ENCODE data around the gene HOXA3. TPM values are rescaled to one million over a fixed set of nuclear protein-coding genes. Genes with fewer than 3 reads are reported as not detected.

Gene HOXA3
- total RNA-seq, 1 experiment from 2014 or later: 9.2 TPM

DNA sequence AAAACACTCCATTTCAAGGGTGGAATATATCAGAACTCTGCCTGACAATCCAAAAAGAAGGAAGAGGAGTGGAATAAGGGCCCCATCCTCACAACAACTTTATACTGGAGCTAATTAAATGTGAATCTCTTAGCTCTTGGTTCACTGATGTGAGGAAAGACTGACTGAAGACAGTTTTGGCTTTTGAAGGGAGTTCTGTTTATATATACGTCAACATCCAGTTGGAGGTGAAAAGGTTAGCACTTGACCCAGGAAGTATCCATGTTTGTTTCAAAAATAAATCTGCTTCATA is 59.6 kb downstream of the HOXA3 start:
- Histone ChIP-seq H3K4me3 (replicated peaks in 1 of 2; ENCODE audit: low read depth in 1 of 2, low read length in 2 of 2) (no peak overlapping the region), H3K79me2 (ENCODE audit: insufficient read depth, low read length) (peaks cover 14% of the 10 kb centered on the region), H3K4me1 (ENCODE audit: control insufficient read depth in 1 of 2, insufficient read depth in 2 of 2, low read length in 2 of 2) (peaks cover 9 to 17% of the 10 kb centered on the region in 2 experiments; a peak in 3 of 4 replicates), H3K27me3 (ENCODE audit: insufficient read depth, low read length) (no peaks in the 10 kb centered on the region), H3K27ac (ENCODE audit: low read depth, low read length) (no peak overlapping the region), H3K9me2 (ENCODE audit: insufficient read depth) (no peaks in the 10 kb centered on the region), H3K9ac (ENCODE audit: low read length) (no peak overlapping the region), H2AFZ (ENCODE audit: low read depth, low read length, poor library complexity, severe bottlenecking) (no peak overlapping the region), H4K20me1 (ENCODE audit: insufficient read depth) (no peaks in the 10 kb centered on the region), H3K9me3 (ENCODE audit: control insufficient read depth in 1 of 2, insufficient read depth in 1 of 2, low read depth in 1 of 2, low read length in 2 of 2) (no peaks in the 10 kb centered on the region), H3K4me2 (ENCODE audit: low read length) (no peak overlapping the region), H3K36me3 (ENCODE audit: control insufficient read depth in 1 of 2, insufficient read depth in 2 of 2, low read length in 2 of 2) (no peaks in the 10 kb centered on the region)
- TF ChIP-seq YY1 (IDR thresholded peaks at IDR 0.05; ENCODE audit: extremely low read depth, insufficient replicate concordance, low read depth, low read length): no peak
- TF ChIP-seq, protein P1, sequence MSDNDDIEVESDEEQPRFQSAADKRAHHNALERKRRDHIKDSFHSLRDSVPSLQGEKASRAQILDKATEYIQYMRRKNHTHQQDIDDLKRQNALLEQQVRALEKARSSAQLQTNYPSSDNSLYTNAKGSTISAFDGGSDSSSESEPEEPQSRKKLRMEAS (IDR thresholded peaks at IDR 0.05): no peak
- no peak for TF ChIP-seq CBX3 (IDR thresholded peaks at IDR 0.05; ENCODE audit: low read depth)
- no peak for TF ChIP-seq POLR2A (IDR thresholded peaks at IDR 0.05; ENCODE audit: borderline replicate concordance, extremely low read depth, insufficient read depth, insufficient read length)
- TF ChIP-seq ZNF274 (IDR thresholded peaks at IDR 0.05; ENCODE audit: low read depth, low read length): no peak
- no peak for TF ChIP-seq TCF7L2 (IDR thresholded peaks at IDR 0.05; ENCODE audit: borderline replicate concordance, extremely low read depth, insufficient read depth, insufficient read length)
- TF ChIP-seq ELF1 (IDR thresholded peaks at IDR 0.05; ENCODE audit: borderline replicate concordance, low read depth): no peak
- no peak for TF ChIP-seq EZH2 (IDR thresholded peaks at IDR 0.05)
- TF ChIP-seq SIN3A (IDR thresholded peaks at IDR 0.05; ENCODE audit: low read depth): no peak
- no peak for TF ChIP-seq POLR2AphosphoS5 (IDR thresholded peaks at IDR 0.05; ENCODE audit: low read depth, low read length)
- no peak for TF ChIP-seq CEBPB (IDR thresholded peaks at IDR 0.05; ENCODE audit: low read depth)
- no peak for TF ChIP-seq SP1 (IDR thresholded peaks at IDR 0.05; ENCODE audit: low read depth)
- TF ChIP-seq, protein P2, sequence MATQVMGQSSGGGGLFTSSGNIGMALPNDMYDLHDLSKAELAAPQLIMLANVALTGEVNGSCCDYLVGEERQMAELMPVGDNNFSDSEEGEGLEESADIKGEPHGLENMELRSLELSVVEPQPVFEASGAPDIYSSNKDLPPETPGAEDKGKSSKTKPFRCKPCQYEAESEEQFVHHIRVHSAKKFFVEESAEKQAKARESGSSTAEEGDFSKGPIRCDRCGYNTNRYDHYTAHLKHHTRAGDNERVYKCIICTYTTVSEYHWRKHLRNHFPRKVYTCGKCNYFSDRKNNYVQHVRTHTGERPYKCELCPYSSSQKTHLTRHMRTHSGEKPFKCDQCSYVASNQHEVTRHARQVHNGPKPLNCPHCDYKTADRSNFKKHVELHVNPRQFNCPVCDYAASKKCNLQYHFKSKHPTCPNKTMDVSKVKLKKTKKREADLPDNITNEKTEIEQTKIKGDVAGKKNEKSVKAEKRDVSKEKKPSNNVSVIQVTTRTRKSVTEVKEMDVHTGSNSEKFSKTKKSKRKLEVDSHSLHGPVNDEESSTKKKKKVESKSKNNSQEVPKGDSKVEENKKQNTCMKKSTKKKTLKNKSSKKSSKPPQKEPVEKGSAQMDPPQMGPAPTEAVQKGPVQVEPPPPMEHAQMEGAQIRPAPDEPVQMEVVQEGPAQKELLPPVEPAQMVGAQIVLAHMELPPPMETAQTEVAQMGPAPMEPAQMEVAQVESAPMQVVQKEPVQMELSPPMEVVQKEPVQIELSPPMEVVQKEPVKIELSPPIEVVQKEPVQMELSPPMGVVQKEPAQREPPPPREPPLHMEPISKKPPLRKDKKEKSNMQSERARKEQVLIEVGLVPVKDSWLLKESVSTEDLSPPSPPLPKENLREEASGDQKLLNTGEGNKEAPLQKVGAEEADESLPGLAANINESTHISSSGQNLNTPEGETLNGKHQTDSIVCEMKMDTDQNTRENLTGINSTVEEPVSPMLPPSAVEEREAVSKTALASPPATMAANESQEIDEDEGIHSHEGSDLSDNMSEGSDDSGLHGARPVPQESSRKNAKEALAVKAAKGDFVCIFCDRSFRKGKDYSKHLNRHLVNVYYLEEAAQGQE (IDR thresholded peaks at IDR 0.05; ENCODE audit: low read depth): no peak
- TF ChIP-seq, protein P3, sequence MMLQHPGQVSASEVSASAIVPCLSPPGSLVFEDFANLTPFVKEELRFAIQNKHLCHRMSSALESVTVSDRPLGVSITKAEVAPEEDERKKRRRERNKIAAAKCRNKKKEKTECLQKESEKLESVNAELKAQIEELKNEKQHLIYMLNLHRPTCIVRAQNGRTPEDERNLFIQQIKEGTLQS (IDR thresholded peaks at IDR 0.05): no peak
- no peak for TF ChIP-seq EGR1 (IDR thresholded peaks at IDR 0.05; ENCODE audit: low read depth)
- no peak for TF ChIP-seq RAD21 (IDR thresholded peaks at IDR 0.05; ENCODE audit: low read depth)
- TF ChIP-seq ZFX (IDR thresholded peaks at IDR 0.05): no peak
- POLR2A ChIA-PET: no interaction called here
- ATAC-seq (no peak), DNase-seq (ENCODE audit: low read depth, low spot score) (no peak)
- CTCF ChIA-PET: no interaction called here
- no TSS peak for BruUV-seq (replicated peaks)
- RAD21 ChIA-PET (ENCODE audit: low non-redundant PET in 1 of 2, low total read pairs in 2 of 2, uncharacterized antibody in 2 of 2, unreplicated experiment in 2 of 2): no interaction called here
- intact Hi-C loops (cut with micrococcal nuclease): no loop called here

Measured in HCT116 (cell line).